Mononuclear cell (primary cell): ENCODE data around the gene RETSAT. TPM values are rescaled to one million over a fixed set of nuclear protein-coding genes. Genes with fewer than 3 reads are reported as not detected.
"Not testable (repeated sequence)": the region's sequence is repeated elsewhere in the genome, so short reads cannot be mapped to it uniquely, and the experiment has no call there.

Source experiments
- H3K27me3 ChIP-seq: 2 replicates; pipeline ENCODE4 v1.6.0; 2011; ENCODE audit warnings: low read length, control low read depth; ENCODE audit not compliant: insufficient read depth
- H3K4me1 ChIP-seq: 2 replicates; pipeline ENCODE4 v1.5.1; 2011; ENCODE audit warnings: mild to moderate bottlenecking, low read length, control low read depth; ENCODE audit not compliant: insufficient read depth
- H3K4me3 ChIP-seq: 2 replicates; pipeline ENCODE4 v1.5.1; 2011; ENCODE audit warnings: mild to moderate bottlenecking, low read length, moderate library complexity
- H3K9me3 ChIP-seq: 2 replicates; pipeline ENCODE4 v1.5.1; 2011; ENCODE audit warnings: low read depth, mild to moderate bottlenecking, control low read depth, low read length
- total RNA-seq: library from RNA; depleted of rRNA; stranded (reverse); fragments of >200 nt; gene quantifications from one replicate; pipeline ENCODE4 v1.2.3, GENCODE V29; 2012

RETSAT gene
- total RNA-seq, 1 donor = 6.9 TPM

DNA sequence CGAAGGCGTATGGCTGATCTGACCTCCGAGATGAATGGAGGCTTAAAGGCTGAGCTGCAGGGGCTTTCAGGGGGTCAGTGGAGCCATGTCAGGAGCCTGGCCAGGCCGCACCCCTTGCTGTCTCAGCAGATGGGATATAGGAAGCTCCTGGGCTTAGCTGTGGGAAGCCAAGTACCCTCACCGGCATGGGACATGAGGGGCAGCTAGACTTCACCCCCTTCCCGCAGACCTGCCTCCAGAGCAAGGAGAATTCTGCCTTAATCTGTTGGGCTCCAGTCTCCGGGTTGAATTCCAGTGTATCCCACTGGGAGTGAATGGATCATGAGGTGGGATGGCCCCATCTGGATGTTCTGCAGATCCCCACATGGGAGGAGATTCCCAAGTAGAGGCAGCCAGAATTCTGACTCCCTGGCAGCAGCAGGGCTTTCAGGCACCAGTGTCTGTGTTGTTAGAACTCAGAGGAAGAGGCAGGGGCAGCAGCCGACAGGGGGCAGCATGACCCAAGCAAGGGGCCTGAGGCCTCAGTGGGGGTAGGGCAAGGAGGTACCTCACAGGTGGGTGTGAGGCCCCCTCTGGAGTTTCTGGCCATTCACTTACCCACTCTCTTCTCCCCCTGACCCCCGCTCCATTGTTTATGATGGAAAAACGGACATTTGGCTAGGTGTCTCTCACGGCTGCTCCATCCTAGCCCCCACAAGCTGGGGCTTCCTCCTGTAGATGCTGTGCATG lies 36.8 kb upstream of the RETSAT start:
- Histone ChIP-seq H3K4me1 (peaks cover 17% of the 10 kb centered on the region), H3K9me3 (no peaks in the 10 kb centered on the region), H3K27me3 (no peaks in the 10 kb centered on the region), H3K4me3 (no peak overlapping the region)

DNA sequence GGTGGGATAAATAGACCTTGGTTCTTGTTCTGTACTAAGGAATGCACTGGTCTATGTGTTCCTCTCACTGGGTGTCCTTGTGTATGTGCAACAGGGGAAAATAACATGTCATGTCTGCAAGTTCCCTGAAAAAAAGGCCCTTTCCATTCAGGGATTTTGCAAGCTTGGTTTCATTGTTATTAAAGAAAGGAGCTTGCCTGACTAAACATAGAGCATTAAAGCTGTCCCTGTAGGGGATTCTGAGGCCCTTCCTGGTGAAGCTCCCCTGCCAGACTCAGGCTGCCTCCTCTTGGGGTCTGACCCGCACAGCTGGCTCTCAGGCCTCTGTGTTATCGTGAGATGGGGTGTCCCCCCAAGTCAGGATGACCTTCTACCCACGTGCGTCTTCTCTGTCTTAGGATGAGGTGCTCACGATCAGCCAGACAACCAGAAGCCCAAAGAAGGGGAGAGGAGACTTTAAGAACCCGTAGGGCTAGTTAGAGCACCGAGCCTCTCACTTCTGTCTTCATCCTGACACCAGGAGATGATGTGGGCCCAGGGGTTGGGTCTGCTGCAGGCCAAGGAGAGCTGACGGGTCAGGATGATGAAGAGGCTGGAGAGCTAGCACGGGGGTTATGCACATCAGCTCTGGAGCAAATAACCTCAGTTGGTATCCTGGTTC lies 34.7 kb upstream of the RETSAT start:
- Histone ChIP-seq H3K4me1 (peaks cover 17% of the 10 kb centered on the region), H3K4me3 (no peak overlapping the region), H3K9me3 (no peaks in the 10 kb centered on the region), H3K27me3 (no peaks in the 10 kb centered on the region)

DNA sequence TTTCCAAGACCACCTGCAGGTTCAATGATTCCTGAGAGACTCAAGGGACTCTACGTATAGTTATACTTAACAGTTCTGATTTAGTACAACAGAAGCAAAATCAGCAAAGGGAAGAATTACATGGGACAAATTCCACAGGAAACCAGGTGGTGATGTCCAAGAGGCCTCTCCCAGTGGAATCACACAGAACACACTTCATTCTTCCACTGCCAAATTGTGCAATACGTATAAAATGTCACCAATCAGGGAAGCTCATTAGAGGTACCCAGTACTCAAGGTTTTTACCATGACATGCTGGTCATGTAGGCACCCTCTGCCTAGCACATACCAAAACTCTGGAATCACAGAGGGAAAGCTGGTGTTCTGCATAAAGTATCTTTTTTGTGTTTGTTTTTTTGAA lies 33.4 kb upstream of the RETSAT start:
- Histone ChIP-seq H3K4me1 (peaks cover 12% of the 10 kb centered on the region), H3K9me3 (no peaks in the 10 kb centered on the region)

DNA sequence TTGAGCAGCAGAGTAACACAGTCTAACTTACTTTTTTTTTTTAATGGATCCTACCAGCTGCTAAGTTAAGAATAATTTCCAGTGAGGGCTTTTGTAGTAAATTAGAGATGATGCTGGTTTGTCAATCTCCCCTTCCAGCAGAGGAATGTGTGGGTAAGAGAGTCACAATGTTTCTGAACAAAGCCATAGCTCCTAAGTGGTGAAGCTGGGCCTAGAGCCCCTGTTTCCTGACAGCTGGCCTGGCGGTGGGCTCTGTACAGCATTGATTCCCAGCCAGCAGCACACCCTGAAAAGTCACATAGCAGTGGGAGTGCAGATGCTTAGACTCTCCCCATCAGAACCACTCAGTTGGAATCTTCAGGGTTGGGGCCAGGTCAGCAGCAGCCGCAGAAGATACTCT lies 31.4 kb upstream of the RETSAT start:
- no peaks in the 10 kb centered on the region for H3K4me1 ChIP-seq
- H3K27me3 ChIP-seq = no peaks in the 10 kb centered on the region
- no peak overlapping the region for H3K4me3 ChIP-seq
- H3K9me3 ChIP-seq = no peaks in the 10 kb centered on the region

More for the DNA sequence above, 33.4 kb upstream of the RETSAT start:
- H3K4me3 ChIP-seq = no peak overlapping the region
- no peaks in the 10 kb centered on the region for H3K27me3 ChIP-seq

DNA sequence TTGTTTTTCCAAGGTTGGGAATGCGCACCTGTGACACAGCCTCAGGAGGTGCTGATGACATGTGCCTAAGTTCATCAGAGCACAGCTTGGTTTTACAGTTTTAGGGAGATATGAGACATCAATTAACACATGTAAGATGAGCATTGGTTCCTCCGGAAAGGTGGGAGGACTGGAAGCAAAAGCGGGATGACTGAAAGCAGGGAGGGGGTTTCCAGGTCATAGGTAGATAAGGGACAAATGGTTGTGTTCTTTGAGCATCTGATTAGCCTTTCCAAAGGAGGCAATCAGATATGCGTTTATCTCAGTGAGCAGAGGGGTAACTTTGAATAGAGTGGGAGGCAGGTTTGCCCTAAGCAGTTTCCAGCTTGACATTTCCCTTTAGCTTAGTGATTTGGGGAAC lies 29.5 kb upstream of the RETSAT start:
- Histone ChIP-seq H3K4me3 (no peak overlapping the region), H3K27me3 (no peaks in the 10 kb centered on the region), H3K9me3 (peaks cover 6% of the 10 kb centered on the region), H3K4me1 (no peaks in the 10 kb centered on the region)

DNA sequence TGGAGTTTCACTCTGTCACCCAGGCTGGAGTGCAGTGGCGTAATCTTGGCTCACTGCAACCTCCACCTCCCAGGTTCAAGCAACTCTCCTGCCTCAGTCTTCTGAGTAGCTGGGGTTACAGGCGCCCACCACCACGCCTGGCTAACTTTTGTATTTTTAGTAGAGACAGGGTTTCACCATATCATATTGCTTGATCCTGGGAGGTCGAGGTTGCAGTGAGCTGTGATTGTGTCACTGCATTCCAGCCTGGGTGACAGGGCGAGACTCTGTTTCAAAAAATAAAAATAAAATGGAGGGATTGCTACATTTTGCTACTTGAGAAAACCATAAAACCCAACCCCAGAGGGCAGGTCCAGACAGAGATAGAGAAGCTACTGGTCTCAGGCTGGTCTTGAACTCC lies 28.8 kb upstream of the RETSAT start:
- H3K27me3 ChIP-seq, H3K4me3 ChIP-seq: not testable (repeated sequence)

DNA sequence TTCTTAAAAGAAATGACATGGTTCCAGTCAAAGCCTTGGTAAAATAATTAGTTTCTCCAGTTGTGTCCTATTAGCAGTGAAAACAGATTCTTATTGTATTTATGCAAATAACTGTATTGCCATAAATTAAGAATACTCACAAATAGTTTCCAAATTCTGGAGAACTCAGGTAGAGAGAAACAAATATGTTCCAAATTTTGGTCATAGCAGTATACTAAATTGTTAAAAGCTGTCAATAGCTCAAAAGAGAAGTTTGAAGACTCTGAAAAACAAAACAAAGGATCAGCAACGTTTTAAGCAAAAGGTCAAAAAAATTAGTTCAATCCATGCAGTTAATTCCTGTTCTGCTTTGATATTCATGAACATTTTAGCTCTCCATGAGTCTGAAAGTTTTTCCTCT lies 25.7 kb upstream of the RETSAT start:
- Histone ChIP-seq H3K4me3 (no peak overlapping the region), H3K27me3 (no peaks in the 10 kb centered on the region), H3K4me1 (no peaks in the 10 kb centered on the region), H3K9me3 (peaks cover 6% of the 10 kb centered on the region)

More for the DNA sequence above, 28.8 kb upstream of the RETSAT start:
- H3K9me3 ChIP-seq, H3K4me1 ChIP-seq: not testable (repeated sequence)

DNA sequence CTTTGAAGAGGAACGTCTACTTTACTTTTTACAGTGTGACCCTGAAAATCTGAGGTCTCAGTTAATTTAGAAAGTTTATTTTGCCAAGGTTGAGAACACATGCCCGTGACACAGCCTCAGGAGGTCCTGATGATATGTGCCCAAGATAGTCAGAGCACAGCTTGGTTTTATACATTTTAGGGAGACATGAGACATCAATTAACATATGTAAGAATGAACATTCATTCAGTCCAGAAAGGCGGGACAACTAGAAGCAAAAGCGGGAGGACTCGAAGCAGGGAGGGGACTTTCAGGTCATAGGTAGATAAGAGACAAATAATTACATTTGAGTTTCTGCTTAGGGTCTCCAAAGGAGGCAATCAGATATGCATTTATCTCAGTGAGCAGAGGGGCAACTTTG lies 23.9 kb upstream of the RETSAT start:
- Histone ChIP-seq H3K9me3 (peaks cover 6% of the 10 kb centered on the region), H3K4me3 (no peak overlapping the region), H3K27me3 (no peaks in the 10 kb centered on the region), H3K4me1 (no peaks in the 10 kb centered on the region)

DNA sequence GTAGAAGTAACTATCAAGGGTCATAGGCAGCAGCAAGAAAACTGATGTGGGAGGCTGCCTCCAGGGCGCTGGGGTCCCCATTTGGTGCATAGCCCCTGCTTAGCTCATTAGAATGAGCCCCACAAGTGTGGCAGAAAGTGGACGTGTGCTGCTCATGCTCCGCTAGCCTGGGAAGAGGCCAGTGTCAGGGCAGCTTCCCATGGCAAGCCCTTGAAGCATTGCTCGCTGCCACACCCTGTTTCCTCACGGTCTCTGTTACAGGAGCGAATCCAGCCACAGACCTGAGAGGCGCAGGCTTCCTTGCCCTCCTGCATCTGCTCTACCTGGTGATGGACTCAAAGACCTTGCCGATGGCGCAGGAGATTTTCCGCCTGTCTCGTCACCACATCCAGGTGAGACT lies 22.8 kb upstream of the RETSAT start:
- Histone ChIP-seq H3K9me3 (peaks cover 6% of the 10 kb centered on the region), H3K4me3 (no peak overlapping the region), H3K4me1 (no peaks in the 10 kb centered on the region), H3K27me3 (no peaks in the 10 kb centered on the region)

DNA sequence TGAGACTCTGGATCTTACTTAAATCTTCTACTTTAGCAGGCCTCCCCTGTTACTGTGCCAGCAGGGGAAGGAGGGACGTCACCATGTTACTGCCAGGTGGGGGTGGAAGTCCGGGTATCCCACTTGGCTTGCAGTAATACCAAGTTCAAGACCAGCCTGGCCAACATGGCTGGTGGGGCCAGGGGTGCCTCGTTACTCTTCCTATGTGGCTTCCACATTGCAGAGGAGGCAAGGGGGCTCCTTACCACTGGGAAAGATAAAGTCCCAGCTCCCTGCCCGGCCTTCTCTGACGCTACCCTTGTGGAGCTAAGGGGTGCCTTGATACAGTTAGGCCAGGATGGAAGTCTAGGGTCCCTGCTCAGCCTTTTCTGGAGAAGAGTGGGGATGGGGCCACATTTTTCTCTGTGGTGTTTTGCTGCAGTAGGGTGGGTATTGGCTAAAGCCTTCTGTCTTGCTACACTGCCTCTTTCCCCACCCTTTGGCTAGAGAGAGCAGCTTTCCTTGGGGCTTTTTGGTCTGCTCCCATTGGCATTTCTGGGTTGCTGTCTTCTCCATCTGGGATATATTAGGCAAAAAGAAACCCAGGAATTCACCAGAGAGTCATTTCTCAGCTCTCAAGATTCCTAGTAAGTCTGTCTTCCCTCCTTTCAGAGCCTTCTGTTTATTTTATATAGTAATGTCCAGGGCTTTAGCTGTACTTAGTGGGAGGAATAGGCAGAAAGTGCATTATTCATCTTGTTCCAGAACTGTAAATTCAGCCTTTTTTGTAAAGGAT lies 22.1 kb upstream of the RETSAT start:
- Histone ChIP-seq H3K4me3 (no peak overlapping the region), H3K4me1 (no peaks in the 10 kb centered on the region), H3K27me3 (no peaks in the 10 kb centered on the region), H3K9me3 (peaks cover 6% of the 10 kb centered on the region)

DNA sequence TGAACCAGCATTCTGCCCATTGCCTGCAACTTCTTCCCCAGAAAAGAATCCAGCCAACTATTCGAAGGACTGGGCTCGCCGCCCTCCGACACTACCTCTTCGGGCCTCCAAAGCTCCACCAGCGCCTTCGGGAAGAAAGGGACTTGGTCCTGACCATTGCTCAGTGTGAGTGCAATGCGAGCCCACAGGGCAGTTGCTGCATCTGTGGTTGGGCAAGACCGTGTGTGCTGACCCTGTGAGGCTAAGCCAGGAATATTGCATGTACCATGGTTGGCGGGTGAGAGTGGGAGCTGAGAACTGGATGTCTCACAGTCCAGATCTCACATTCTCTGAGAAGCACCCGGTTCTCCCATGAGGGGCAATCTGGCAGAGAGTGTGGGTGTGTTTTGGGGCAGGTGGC lies 16.7 kb upstream of the RETSAT start:
- Histone ChIP-seq H3K4me3 (no peak overlapping the region), H3K9me3 (no peaks in the 10 kb centered on the region), H3K4me1 (no peaks in the 10 kb centered on the region), H3K27me3 (no peaks in the 10 kb centered on the region)

DNA sequence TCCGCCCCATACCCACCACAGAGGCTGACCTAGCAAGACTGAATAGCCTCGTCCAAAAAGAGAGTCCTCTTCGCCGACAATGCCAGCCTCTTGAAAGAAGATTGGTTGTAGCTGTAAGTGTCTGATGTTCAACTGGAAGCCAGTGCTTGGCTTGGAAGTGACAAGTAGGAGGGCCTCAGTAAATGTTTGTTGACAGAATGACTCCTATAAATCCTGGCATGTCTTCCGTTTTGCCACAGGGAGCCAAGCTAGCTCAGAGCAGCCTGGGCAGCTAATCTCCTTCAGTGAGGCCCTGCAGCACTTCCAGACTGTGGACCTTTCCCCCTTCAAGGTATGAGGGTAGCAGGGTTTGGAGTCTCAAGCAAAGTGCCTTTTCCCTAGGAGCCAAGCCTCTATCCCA lies 15.2 kb upstream of the RETSAT start:
- H3K4me3 ChIP-seq = no peak overlapping the region
- no peaks in the 10 kb centered on the region for H3K27me3 ChIP-seq
- H3K4me1 ChIP-seq = no peaks in the 10 kb centered on the region
- no peaks in the 10 kb centered on the region for H3K9me3 ChIP-seq

DNA sequence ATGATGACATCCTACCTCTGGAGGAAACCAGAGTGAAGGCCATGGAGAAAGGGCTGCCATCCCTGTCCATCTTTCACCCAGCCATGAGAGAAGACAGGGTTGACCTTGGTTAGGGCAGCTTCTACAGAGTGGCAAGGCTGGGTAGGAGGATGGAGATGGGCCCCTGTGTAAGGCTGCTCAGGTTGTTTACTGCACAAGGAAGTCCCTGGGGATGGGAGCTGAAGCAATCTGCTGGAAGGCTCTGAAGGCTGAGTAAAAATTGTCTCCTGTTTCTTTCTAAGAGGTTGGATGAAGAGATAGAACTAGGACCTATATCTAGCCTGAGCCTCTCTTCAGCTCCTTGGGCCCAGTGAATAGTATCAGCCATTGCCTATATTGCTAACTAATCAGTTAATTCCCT lies 14.6 kb upstream of the RETSAT start:
- Histone ChIP-seq H3K27me3 (no peaks in the 10 kb centered on the region), H3K9me3 (no peaks in the 10 kb centered on the region), H3K4me1 (no peaks in the 10 kb centered on the region), H3K4me3 (no peak overlapping the region)

DNA sequence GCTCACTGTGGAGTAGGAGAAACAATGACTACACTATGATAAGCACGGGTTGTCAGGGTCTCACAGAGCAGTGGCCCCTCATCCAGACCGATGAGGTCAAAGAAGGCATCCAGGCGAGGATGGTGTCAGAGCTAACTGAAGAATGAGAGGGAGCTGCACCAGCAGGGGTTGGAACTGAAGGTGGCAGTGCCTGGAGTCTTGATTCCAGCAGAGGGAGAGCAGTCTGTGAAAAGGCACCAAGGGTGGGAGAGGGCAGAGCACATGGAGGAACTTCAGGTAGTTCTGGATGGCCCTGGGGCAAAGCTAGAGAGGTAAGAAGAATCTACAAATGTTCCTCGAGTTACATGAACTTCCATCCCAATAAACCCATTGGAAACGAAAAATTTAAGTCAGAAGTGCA lies 12.9 kb upstream of the RETSAT start:
- no peaks in the 10 kb centered on the region for H3K4me1 ChIP-seq
- H3K27me3 ChIP-seq = no peaks in the 10 kb centered on the region
- H3K9me3 ChIP-seq = no peaks in the 10 kb centered on the region
- H3K4me3 ChIP-seq = no peak overlapping the region

DNA sequence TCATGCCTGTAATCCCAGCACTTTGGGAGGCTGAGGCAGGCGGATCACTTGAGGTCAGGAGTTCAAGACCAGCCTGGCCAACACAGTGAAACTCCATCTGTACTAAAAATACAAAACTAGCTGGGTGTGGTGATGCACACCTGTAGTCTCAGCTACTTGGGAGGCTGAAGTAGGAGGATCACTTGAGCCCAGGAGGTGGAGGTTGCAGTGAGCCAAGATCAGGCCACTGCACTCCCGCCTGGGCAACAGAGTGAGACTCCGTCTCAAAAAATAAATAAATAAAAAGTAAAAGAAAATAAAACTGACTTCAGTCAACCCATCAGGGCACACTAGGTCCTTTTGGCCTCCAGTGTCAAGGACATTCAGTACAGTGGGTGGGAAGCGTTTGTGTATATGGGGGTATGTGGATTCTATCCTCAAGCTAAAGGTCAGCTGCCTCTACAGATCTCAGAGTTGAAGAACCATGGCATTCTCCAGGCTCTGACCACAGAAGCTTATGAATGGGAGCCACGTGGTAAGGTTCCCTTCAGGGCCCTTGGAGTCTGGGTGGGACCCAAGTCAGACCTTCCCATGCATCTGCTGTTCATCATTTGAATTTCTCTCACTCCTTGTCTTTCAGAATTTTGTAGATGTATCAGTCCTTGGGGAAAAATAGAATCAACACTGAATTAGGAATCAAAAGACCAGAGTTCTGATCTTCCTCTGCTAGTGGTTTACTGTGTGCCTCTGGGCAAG lies 8.5 kb upstream of the RETSAT start:
- H3K9me3 ChIP-seq, H3K4me1 ChIP-seq, H3K4me3 ChIP-seq, H3K27me3 ChIP-seq: not testable (repeated sequence)
